GM18951 (cell line): ENCODE data around the gene PLD1.

Source experiments
- POLR2A ChIP-seq: IDR thresholded peaks from 4 replicates; pipeline ENCODE4 v1.6.1; 2011; ENCODE audit warnings: mild to moderate bottlenecking; ENCODE audit not compliant: insufficient read length, insufficient read depth; ENCODE audit errors: extremely low read depth
- in situ Hi-C: fragments of 300-500 bp; cut with MboI; formaldehyde crosslinking; loops from one replicate; pipeline ENCODE4 v1.12.0; 2022; ENCODE audit warnings: low sequenced_read_pairs, mixed read lengths, inconsistent platforms; ENCODE audit not compliant: unreplicated experiment

Gene PLD1

DNA sequence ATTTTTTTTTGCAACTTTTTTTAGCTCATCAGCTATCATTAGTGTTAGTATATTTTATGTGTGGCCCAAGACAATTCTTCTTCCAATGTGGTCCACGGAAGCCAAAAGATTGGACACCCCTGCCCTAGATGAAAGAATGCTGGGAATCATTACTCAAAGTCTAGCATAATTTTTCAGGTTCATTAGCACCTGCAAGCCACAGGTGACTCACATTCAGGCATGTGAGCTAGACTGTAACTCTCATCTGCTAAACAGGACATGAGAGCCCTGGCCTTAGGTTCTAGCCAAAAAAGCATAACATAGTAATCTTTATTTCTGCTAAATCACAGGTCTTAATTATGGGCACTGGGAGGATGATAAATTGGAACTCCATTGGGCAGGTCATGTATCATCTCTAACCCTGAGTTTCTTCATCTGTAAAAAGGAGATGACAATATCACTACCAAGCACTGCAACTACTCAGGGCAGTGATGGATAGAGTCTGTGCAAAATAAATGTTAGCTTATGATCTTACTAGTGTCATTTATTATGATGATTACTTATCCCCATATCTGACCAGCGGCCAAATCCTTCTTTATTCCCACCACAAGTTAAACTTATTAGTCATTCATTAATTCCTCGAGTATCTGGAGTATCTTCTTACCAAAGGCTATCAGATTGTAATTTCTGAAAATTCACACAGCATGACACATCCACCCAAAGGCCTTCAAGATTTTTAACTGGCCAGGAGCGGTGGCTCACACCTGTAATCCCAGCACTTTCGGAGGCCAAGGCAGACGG is 125.0 kb downstream of the PLD1 start:
- TF ChIP-seq POLR2A, result no peak
- in situ Hi-C loops, result no loop called here

DNA sequence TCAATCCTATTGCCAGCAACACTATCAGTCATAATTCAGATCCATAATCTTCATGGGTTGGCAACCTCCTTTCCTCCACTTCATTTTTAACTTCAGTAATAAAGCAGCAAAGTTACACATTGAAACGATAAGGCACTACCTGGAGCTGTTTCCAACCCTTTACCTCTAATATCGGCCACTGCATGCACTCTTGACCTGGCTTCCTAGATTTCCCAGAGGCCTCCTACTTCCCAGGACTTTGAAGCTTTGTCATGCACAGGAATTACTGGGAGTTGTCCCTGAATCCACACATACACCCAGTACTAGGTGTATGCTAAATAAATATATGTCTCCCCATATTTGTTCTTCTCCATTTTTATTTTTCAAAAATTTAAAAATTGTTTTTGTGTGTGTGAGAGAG is 126.1 kb downstream of the PLD1 start:
- TF ChIP-seq POLR2A, result no peak
- in situ Hi-C loops, result no loop called here

DNA sequence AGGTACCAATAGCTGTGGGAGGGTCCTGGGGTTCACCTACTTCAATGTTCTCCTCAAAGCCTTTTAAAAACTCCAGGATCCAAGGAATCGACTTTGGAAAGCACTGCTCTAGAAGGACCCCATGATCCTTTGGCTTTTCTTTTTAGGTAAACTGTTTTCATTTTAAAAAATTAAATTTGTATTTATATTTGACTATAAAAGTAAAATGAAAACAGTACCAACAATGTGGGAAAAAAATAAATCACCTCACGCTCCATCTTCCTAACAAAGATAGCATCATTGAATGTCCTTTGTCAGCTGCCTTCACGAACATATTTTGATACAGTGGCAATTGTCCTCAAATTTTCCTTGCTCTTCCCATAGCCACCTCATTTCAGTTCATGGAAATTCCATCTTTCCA is 127.5 kb downstream of the PLD1 start:
- in situ Hi-C loops, result no loop called here

DNA sequence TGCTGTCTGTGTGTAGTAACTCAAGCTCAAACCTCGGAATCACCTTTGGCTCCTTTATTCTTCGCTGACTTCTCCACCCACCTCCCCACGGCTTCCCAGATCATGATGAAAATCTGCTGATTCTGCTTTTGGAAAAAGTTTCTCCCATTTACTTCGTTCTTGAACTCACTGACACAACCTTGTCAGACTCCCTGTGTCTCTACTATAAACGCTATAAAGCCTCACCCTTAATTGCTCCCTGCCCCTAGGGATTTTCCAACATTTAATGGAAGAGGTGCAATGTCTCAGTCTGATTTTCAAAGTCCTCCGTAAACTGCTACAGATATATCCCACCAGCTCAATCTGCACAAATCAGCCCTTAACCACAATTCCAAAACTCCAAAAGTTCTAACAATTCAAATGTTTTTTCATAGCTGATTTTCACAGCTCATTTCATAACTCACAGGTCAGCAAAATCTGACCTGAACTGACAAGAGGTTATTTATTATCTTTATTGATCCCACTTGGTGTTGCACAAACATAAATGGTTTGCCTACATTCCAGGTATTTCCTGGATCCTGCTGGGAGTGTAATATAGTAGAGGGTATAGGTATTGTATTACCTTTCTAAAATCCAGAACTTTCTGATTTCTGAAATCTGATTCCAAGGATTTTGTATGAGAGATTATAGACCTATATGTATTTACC is 129.4 kb downstream of the PLD1 start:
- in situ Hi-C loops, result no loop called here
- no peak for TF ChIP-seq POLR2A

More for the DNA sequence above, 127.5 kb downstream of the PLD1 start:
- TF ChIP-seq POLR2A, result no peak

DNA sequence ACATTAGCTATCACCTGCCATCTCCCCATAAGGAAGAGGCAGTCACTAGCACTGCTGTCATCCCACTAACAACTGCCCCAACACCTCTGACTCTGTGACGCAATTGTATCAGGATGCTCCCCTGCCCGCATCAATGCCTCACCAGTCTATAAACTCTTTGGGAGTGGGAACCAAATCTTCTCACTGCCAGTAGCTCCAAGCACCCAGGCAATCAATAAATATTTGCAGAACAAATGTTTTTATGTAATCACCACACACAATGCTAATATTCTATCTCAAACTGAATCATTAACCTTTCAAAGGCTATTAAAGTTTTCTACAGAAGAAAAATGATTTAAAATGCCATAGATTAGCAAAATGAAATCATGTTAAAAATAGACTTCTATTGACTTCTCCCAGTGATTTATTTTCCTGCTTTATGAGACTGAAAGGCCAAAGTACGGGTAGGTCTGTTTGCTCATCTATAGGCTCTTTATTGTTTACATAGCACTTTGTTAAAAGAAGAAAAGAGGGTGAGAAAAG is 131.3 kb downstream of the PLD1 start:
- TF ChIP-seq POLR2A, result no peak
- in situ Hi-C loops, result no loop called here

DNA sequence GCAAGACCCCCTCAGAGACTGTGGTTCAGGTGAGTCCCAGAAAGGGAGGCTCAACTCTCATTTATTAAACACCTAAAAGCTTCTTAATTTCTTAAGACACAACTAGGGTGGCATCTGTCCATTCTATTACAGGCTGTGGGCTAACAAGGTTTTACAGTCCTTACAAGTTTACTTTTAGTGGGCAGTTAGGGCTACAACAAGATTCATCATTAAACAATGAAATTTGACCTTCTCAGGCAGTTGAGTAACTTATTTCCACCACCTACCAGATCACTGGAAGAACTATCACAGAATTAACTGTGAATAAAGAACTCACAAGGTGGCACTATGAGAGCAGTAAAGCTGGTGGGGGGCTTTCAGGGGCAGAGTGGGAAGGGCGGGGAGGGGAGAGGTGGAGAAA is 132.6 kb downstream of the PLD1 start:
- in situ Hi-C loops, result no loop called here
- TF ChIP-seq POLR2A, result no peak

DNA sequence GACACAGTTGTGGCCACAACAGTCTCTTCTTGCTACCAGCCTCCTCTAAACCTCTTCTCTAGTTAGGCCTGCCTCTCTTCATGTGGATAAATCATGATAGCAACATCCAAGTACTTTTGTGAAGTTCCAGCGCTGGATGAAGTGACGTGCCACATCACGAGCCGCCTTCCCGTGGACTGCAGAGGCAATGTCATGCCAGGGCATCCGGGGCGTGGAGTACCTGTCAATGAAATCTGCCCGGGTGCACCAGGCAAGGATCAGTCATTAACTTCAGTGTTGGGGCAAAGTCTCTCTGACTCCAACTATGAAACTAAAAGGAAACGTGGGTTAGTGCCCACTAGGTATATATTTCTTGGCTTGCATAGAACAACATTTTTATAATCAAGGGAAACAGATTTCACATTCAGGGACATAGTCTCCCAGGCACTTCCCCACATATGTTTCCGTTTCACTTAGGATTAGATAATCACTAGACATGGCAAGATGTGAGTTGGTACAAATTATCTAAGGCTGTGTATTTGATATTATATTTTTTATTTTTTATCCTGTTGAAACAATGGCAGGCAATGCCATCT is 133.6 kb downstream of the PLD1 start:
- in situ Hi-C loops, result no loop called here
- no peak for TF ChIP-seq POLR2A

DNA sequence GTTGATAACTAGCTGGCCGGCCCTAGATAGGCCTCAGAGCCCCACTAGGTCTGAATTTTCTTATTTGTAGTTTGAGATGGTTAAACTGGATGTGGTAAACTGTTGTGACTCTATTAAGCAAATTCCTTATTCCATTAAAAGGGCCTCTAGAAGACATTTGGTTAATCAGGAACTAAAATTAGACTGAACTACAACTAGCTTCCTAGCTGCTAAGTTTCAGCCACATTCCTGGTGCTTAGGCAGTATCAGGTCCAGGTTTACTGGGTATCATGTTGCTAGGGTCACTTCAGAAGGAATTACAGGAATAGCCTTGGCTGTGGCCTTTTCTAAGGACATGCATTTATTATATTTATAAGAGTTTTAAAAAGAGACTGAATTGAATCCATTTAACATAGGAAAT is 136.3 kb downstream of the PLD1 start:
- in situ Hi-C loops, result no loop called here
- TF ChIP-seq POLR2A, result no peak

DNA sequence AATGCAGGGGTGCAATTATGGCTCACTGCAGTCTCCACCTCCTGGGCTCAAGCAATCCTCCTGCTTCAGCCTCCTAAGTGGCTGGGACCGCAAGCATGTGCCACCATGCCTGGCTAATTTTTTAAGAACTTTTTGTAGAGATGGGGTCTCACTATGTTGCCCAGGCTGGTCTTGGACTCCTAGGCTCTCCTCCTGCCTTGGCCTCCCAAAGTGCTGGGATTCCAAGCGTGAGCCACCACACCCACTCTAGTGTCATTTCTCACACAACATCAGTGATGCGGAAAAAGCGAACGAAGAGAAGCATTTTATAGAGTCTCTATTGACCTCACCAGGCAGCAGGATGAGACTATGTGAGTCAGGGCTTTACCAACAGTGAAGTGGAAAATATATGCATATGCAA is 137.7 kb downstream of the PLD1 start:
- in situ Hi-C loops, result no loop called here
- no peak for TF ChIP-seq POLR2A

DNA sequence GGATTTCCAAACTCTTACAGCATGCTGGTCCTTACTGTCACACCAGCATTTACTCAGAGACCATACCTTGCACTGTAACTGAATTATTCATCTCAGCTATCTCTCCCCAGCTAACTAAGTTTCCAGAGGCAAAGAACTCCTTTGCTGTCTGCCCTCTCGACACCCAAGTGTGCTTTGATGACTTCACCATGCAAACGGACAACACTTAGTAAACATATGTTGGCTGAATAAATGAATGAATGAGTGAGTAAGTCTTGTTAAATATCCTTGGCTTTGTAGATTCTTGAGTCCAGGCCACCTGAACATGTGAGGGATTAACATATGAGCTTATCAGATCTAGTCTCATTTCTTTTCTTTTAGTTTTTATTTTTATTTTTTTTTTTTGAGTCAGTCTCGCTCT is 138.2 kb downstream of the PLD1 start:
- TF ChIP-seq POLR2A, result no peak
- in situ Hi-C loops, result no loop called here

DNA sequence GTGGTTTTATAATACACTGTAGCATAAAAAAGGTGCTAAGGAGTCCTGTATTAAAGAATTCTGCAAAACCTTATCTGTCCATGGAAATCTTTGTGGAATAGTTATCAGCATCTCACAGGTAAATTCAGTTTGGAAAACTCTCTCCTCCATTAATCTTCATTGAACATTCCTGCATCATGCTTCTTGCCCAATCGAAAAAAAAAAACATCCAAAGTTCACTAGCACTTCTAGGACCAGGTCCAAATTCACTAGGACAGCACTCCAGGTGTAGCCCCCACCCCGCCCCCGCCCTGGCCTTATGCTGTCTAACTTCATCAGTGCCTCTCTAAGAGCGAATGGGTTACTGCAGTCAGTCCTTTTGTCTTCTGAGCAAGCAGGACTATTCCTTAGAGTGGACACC is 138.6 kb downstream of the PLD1 start:
- TF ChIP-seq POLR2A, result no peak
- in situ Hi-C loops, result no loop called here

DNA sequence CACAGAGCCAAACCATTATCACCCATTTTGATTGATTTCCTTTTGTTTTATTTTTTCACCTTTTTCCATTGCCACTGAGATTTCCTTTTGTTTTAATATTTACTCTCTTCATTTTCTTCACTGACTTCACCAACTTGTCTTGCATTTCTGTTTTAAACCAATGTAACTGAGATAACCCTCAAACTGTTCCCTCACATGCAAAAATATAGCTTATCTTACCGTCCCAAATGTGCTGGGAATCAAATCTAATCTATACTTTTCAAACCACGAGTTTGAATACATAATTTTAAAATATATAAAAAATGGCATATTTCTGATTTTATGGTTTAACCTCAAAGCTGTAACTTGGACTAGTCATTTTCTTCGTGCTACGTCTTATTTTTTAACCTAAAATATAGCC is 143.8 kb downstream of the PLD1 start:
- no peak for TF ChIP-seq POLR2A
- in situ Hi-C loops, result no loop called here

DNA sequence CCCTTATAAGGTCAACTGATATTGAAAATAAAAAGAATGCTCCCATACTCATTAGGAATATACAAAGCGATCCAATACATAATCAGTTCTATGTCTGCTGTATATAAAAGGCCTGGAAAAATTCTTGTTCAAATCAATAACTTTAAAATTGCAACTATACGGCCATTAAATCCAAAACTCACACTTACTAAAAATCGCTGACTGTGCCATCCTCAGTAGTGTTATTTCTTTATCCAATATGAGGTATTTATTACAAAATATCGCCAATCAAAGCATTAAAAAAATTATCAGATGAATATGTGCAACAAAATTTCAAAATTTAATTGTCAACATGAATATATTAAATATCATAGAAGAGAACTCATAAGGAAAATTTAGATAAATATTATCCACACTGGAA is 146.5 kb downstream of the PLD1 start:
- in situ Hi-C loops, result no loop called here
- no peak for TF ChIP-seq POLR2A

DNA sequence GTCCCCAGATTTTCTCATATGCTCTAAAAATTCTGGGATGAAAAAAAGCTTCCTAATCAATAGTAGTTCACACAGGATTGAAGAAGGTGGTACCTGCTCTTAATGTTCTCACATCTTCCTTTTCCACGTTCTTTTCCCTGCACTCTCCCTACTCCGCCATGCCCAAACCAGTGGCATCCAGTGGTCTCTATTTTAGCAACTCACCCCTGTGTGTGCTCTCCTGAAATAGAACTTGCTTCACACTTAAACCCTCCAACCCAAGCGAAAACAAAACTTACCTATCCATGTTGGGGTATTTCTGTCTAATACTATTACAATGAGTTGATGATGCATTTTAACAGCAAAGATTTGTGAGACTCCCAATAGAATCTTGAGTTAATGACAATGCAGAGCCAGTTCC is 148.8 kb downstream of the PLD1 start:
- no peak for TF ChIP-seq POLR2A
- in situ Hi-C loops, result no loop called here
